Prostate gland (tissue), 2 donors: ENCODE measurements around the gene GIMAP7.

Experiments used
- CTCF ChIP-seq, 4 experiments: fragments of 200-600 bp in 2 of 4; fragments of 450-650 bp in 2 of 4; sonication (generic) in 2 of 4; IDR thresholded peaks; 1 replicate in 3 of 4; 2 replicates in 1 of 4; pipeline ENCODE4 v1.5.1; 2016 to 2019; ENCODE audit warnings: antibody characterized with exemption in 4 of 4, mild to moderate bottlenecking in 2 of 4, moderate library complexity in 2 of 4
- POLR2A ChIP-seq: fragments of 450-650 bp; IDR thresholded peaks from one replicate; pipeline ENCODE4 v1.6.1; 2016; ENCODE audit warnings: antibody characterized with exemption, mild to moderate bottlenecking
- POLR2AphosphoS5 ChIP-seq: sonication (generic); formaldehyde crosslinking; IDR thresholded peaks from one replicate; pipeline ENCODE4 v1.6.1; 2017; ENCODE audit warnings: antibody characterized with exemption

- TF ChIP-seq POLR2A: no peak
- no peak for TF ChIP-seq CTCF (IDR thresholded peaks at IDR 0.05)
- TF ChIP-seq POLR2AphosphoS5: no peak
Measured at GRCh38 chr7:150507947-150508602, 6.6 kb upstream of the GIMAP7 start.
